ENCODE measurements around the gene RND2. TPM values are rescaled to one million over a fixed set of nuclear protein-coding genes. Genes with fewer than 3 reads are reported as not detected.
A peak's percentile ranks its signal among the peaks of the same experiment; 100 is the strongest.

Gene RND2
- total and polyA plus RNA-seq, 9 of the 15 experiments (the other 6 are each of a cell fraction or from before 2014, with no cell fraction given): 0.15 to 1.9 (median 0.98) TPM

DNA sequence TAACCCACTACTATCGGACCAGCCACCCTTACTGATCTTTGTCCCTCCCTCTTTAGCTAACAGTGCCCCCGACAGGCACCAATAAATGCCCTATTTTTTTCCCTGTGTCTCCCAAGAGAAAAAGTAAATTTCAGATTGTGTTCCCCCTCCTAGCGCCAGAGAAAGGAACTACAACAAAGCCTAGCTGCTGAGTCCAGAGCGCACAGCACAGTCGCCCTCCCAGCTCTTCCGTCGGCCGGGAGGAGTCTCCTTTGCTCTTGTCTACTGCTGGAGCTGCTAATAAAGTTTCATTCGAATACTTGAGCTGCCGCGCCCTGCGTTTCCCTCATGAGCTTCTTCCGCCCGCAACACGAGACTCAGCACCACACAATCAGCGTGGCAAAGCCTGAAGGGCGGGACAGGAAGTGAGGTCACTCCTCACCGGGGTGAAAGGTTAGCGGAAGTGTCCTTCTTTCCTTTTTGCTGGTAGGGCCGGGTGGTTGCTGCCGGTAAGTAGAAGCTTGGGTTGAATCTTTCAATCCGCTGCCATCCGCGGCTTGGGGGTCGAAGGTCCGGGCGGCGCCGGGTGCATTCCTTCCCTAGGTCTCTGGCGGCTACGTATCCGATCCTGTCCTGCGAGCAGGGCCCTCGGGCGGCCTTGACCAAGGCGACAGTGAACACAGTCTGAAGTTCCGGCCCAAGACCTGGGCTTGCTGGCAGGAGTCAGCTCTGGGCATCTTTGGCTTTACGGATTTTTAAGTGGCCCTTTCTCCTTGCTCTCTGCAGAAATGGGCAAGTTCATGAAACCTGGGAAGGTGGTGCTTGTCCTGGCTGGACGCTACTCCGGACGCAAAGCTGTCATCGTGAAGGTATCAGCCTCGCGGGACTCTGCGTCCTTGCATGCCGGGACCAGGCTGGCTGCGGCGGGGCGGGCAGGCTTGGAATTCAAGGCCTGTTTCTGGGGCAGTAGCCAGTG is 26.8 kb upstream of the RND2 start, which contains the start of gene RPL27 (continued):
- TF ChIP-seq, protein P1, sequence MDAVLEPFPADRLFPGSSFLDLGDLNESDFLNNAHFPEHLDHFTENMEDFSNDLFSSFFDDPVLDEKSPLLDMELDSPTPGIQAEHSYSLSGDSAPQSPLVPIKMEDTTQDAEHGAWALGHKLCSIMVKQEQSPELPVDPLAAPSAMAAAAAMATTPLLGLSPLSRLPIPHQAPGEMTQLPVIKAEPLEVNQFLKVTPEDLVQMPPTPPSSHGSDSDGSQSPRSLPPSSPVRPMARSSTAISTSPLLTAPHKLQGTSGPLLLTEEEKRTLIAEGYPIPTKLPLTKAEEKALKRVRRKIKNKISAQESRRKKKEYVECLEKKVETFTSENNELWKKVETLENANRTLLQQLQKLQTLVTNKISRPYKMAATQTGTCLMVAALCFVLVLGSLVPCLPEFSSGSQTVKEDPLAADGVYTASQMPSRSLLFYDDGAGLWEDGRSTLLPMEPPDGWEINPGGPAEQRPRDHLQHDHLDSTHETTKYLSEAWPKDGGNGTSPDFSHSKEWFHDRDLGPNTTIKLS (IDR thresholded peaks at IDR 0.05; ENCODE audit: borderline replicate concordance, low read depth): peak; percentile 98
- no peak for TF ChIP-seq PCBP2 (IDR thresholded peaks at IDR 0.05; ENCODE audit: low read depth, low read length, poor library complexity, severe bottlenecking)
- TF ChIP-seq, protein P2, sequence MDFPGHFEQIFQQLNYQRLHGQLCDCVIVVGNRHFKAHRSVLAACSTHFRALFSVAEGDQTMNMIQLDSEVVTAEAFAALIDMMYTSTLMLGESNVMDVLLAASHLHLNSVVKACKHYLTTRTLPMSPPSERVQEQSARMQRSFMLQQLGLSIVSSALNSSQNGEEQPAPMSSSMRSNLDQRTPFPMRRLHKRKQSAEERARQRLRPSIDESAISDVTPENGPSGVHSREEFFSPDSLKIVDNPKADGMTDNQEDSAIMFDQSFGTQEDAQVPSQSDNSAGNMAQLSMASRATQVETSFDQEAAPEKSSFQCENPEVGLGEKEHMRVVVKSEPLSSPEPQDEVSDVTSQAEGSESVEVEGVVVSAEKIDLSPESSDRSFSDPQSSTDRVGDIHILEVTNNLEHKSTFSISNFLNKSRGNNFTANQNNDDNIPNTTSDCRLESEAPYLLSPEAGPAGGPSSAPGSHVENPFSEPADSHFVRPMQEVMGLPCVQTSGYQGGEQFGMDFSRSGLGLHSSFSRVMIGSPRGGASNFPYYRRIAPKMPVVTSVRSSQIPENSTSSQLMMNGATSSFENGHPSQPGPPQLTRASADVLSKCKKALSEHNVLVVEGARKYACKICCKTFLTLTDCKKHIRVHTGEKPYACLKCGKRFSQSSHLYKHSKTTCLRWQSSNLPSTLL (IDR thresholded peaks at IDR 0.05): no peak
- TF ChIP-seq ZNF57 (CRISPR knock-in tag; IDR thresholded peaks at IDR 0.05): no peak
- TF ChIP-seq GTF2F1 (IDR thresholded peaks at IDR 0.05; ENCODE audit: low read depth, low read length): peak; percentile 82
- TF ChIP-seq RAD21 (CRISPR knock-in tag; conservative IDR thresholded peaks at IDR 0.05 in 1 of 2, IDR thresholded peaks at IDR 0.05 in 1 of 2): peak; percentile 58 to 72
- TF ChIP-seq, protein P3, sequence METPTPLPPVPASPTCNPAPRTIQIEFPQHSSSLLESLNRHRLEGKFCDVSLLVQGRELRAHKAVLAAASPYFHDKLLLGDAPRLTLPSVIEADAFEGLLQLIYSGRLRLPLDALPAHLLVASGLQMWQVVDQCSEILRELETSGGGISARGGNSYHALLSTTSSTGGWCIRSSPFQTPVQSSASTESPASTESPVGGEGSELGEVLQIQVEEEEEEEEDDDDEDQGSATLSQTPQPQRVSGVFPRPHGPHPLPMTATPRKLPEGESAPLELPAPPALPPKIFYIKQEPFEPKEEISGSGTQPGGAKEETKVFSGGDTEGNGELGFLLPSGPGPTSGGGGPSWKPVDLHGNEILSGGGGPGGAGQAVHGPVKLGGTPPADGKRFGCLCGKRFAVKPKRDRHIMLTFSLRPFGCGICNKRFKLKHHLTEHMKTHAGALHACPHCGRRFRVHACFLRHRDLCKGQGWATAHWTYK (CRISPR knock-in tag; IDR thresholded peaks at IDR 0.05): 0 out of 2 replicates have a peak, but pooled peaks have one; percentile 59
- TF ChIP-seq KDM2B (CRISPR knock-in tag; IDR thresholded peaks at IDR 0.05): no peak
- peak; percentile 98 for TF ChIP-seq TAF9B (IDR thresholded peaks at IDR 0.05; ENCODE audit: partially characterized antibody)
- TF ChIP-seq ZNF212 (CRISPR knock-in tag; IDR thresholded peaks at IDR 0.05): no peak
- no peak for TF ChIP-seq EGR1 (conservative IDR thresholded peaks at IDR 0.05)
- TF ChIP-seq, protein P4, sequence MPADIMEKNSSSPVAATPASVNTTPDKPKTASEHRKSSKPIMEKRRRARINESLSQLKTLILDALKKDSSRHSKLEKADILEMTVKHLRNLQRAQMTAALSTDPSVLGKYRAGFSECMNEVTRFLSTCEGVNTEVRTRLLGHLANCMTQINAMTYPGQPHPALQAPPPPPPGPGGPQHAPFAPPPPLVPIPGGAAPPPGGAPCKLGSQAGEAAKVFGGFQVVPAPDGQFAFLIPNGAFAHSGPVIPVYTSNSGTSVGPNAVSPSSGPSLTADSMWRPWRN (IDR thresholded peaks at IDR 0.05; ENCODE audit: low read depth): 0 out of 2 replicates have a peak, but pooled peaks have one; percentile 20
- TF ChIP-seq RCOR1 (IDR thresholded peaks at IDR 0.05; ENCODE audit: borderline replicate concordance in 1 of 2, low read depth in 2 of 2, low read length in 2 of 2): peak; percentile 77 to 84
- TF ChIP-seq ZFP91 (CRISPR knock-in tag; IDR thresholded peaks at IDR 0.05): no peak
- TF ChIP-seq ZFP1 (CRISPR knock-in tag; IDR thresholded peaks at IDR 0.05): no peak
- no peak for TF ChIP-seq ZFPM2 (CRISPR knock-in tag; IDR thresholded peaks at IDR 0.05)

Data from K562 (cell line).